CD4-positive, alpha-beta T cell treated with Interleukin-6 for 4 hours (primary cell): ENCODE data around the gene SLC29A3.
"Not testable (repeated sequence)": the region's sequence is repeated elsewhere in the genome, so short reads cannot be mapped to it uniquely, and the experiment has no call there.

ENCODE experiments used
- DNase-seq: peaks from one replicate; pipeline ENCODE4 v3.0.0-alpha.2; 2020; ENCODE audit warnings: mixed read lengths

The SLC29A3 gene

GRCh38 chr10:71319042-71319799 is at the start of gene SLC29A3:
Gene SLC29A3 (plus strand): TSS chr10:71319259. CDS start chr10:71319310, 51 bp downstream.
- DNase-seq, result peak; percentile 87

GRCh38 chr10:71269301-71270288 is 49.5 kb upstream of the SLC29A3 start:
- no peak for DNase-seq

GRCh38 chr10:71270301-71271220 is 48.5 kb upstream of the SLC29A3 start:
- peak; percentile 7 for DNase-seq

- no peak for DNase-seq
Observed at GRCh38 chr10:71271662-71272055, 47.4 kb upstream of the SLC29A3 start.

GRCh38 chr10:71272056-71272771 is 46.8 kb upstream of the SLC29A3 start:
- no peak for DNase-seq

GRCh38 chr10:71272974-71273373 is 46.1 kb upstream of the SLC29A3 start:
- DNase-seq, result not testable (repeated sequence)

GRCh38 chr10:71273506-71273905 is 45.6 kb upstream of the SLC29A3 start:
- no peak for DNase-seq

- DNase-seq, result no peak
Observed at GRCh38 chr10:71274901-71275796, 43.9 kb upstream of the SLC29A3 start.

GRCh38 chr10:71276873-71277272 is 42.2 kb upstream of the SLC29A3 start:
- DNase-seq, result no peak

- no peak for DNase-seq
Observed at GRCh38 chr10:71277914-71278665, 41.0 kb upstream of the SLC29A3 start.

GRCh38 chr10:71278691-71279588 is 40.1 kb upstream of the SLC29A3 start:
- DNase-seq, result no peak

GRCh38 chr10:71279590-71280170 is 39.4 kb upstream of the SLC29A3 start:
- DNase-seq, result no peak

- no peak for DNase-seq
Observed at GRCh38 chr10:71280216-71280615, 38.8 kb upstream of the SLC29A3 start.

GRCh38 chr10:71280825-71281224 is 38.2 kb upstream of the SLC29A3 start:
- DNase-seq, result no peak

GRCh38 chr10:71281646-71282322 is 37.3 kb upstream of the SLC29A3 start:
- no peak for DNase-seq

GRCh38 chr10:71282323-71282680 is 36.8 kb upstream of the SLC29A3 start:
- no peak for DNase-seq

- DNase-seq, result no peak
Observed at GRCh38 chr10:71283410-71283809, 35.6 kb upstream of the SLC29A3 start.

- no peak for DNase-seq
Observed at GRCh38 chr10:71283876-71284275, 35.2 kb upstream of the SLC29A3 start.
